H4 (cell line): ENCODE data around the gene RAD51B. TPM values are rescaled to one million over a fixed set of nuclear protein-coding genes. Genes with fewer than 3 reads are reported as not detected.
A peak's percentile ranks its signal among the peaks of the same experiment; 100 is the strongest.

Experiments
- DNase-seq: peaks from one replicate; pipeline ENCODE4 v3.0.0-alpha.2; 2015; ENCODE audit warnings: low spot score
- total RNA-seq: library from RNA; depleted of rRNA; stranded (reverse); fragments of >200 nt; shearing (Covaris generic); gene quantifications from 2 replicates; pipeline ENCODE4 v1.2.3, GENCODE V29; 2014

Gene RAD51B
- total RNA-seq, 1 experiment from 2014 or later = 11.2 TPM

DNA sequence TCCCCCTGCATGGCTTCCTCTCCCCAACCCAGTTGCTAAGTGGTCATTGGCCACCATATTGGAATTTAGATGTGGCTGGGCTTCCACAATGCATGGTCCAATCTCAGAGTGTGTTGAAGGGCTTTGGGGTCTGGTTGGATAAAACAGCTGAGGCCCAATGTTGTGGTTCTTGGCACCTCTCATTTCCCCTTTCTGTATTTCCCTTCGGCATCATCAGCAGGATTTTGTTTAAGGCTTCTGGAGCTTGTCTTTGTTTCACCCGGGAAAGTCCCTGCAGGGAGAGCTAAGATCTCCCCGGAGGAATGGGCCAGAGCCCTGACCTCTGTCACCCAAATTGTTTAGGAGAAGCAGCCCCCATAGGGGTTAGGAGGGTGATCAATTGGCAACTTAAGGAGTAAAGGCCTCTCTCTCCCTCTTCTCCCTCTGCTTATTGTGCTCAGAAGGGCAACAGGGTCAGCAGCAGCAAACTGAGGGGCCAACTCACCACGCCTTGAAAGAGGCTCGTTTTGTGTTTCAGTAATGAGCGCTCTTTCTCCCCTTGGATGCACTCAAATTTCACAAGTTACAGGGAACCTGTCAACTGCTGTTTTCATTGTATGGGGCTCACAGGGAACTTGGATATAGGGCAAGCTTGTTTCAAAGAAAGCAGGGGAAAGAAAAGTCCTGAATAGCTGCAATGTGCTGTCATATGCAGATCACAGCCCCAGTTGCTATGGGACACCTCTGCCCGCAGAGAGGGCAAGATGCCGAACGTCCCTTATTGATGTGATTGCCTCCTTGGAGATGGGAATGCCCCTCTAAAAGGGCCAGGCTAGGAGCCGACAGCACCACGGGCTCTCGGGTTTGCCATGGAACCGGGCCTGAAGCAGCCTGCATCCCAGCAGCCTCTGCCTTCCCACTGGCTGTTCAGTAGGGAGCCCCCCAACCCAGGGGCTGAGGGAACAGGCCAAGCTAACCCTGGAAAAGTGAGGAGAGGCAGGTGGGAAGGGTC lies 749.6 kb downstream of the RAD51B start:
- no peak for DNase-seq

DNA sequence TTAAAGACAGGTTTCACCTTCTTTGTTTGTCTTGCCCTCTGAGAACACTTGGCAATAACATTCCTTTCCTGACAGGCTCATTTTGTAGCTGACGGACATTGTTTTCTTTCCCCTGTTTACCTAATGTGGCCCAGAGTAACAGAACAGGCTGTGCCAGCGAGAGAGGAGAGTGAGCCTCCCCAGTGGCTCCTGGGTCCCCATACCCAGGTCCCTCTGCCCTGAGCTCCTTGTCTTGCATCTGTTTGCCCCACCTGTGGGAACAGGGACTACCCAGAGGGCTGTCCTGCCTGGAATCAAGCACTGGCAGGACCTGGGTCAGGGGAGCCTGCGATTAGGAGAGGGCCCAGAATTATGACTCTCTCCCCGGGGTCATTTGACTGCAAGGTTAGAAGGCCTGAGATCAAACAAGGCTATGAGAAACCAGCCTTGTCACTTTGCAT lies 750.4 kb downstream of the RAD51B start:
- DNase-seq = no peak

DNA sequence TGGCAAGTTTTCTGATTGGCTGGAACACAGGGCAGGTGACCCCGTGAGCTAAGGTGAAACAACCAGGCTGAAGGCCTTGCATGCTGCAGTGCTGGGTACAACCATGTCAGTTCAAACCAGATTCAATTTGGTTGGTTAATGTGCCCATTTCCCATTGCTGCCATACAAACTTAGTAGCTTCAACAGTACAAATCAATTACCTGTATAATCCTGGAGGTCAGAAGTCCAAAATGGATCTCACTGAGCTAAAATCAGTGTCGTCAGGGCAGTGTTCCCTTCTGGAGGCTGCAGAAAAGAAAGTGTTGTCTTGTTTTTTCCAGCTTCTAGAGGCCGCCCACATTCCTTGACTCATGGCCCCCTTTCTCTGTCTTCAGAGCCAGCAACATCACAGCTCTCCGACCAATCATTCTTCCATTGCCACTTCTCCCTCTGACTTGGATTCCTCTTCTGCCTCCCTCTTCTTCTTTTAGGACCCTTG lies 751.6 kb downstream of the RAD51B start:
- DNase-seq = no peak

DNA sequence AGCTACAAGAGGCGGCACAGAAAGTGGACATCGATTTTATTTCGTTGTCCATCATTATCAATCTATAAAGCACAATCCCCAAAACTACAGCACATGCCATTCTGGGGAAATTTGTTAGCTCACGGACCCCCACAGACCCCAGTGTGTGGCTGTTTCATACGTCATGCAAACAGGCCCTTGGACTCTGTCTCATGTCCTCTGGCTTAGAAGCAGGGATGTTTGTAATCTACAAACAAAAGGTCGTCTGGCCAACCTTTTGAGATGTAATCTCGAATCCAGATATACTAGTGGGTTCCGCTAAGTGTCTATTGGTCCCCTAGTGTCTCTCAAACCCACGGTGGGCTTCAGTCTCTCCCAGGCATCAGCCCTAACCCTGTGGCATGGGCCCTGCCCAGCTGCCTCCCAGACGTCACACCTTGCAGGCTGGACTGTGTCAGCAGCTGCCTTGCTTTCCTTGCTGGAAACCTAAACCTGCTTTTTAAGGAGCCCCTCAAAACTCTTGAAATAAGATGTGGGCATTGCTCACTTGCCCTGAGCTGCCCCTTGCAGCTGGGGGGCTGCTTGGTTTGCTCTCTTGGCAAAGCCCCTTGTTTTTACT lies 752.4 kb downstream of the RAD51B start:
- no peak for DNase-seq

DNA sequence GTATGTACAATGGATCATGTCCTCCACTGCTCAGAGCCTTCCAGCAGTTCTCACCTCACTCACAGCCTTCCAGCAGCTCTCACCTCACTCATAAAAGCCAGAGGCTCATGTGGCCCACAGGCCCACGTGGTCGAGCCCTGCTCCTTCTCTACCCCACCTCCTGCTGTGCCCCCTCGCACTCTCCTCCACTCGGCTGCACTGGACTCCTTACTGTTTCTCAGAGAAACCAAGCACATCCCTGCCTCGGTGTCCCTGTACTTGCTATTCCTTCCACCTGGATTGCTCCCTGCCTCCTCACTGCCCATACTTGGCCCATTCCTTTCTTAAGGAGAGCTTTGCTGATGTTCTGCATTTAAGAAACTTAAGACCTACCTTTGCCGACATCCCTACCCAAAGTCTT lies 753.5 kb downstream of the RAD51B start:
- DNase-seq = no peak

DNA sequence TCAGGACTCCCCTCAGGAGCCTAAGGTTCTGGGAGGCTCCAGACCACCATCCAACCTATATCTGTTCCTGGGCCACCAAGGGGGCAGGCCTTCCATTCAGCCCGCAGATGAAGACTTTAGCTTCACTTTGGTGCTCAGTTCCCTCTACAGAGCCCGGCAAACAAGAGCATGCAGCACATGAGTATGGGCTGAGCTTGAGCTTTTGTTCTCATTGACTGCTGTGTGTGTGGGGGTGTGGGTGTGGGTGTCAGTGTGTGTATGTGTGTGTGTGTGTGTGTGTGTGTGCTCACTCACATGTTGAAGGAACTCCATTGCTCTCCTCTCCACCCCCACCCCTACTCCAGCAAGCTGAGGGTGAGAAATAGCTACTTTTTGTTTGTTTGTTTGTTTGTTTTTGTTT lies 754.1 kb downstream of the RAD51B start:
- no peak for DNase-seq

DNA sequence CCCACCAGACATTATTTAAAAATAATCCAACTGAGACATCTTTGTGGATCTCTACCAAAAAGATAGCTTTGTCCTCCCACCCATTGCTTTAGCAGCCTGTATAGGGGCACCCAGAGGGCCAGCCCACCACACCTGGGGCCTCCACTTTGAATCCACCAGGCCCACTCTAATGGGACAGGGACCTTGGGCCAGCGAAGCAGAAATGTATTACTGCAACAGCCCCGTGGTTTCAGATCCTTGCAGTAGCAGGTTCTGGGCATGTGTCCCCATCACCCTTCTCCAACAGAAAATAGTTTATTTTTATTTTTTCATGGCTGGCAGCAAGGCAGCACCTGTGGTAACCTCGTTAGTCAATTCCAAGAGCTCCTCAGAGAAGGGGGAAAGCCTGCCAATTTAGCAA lies 754.9 kb downstream of the RAD51B start:
- DNase-seq = no peak

DNA sequence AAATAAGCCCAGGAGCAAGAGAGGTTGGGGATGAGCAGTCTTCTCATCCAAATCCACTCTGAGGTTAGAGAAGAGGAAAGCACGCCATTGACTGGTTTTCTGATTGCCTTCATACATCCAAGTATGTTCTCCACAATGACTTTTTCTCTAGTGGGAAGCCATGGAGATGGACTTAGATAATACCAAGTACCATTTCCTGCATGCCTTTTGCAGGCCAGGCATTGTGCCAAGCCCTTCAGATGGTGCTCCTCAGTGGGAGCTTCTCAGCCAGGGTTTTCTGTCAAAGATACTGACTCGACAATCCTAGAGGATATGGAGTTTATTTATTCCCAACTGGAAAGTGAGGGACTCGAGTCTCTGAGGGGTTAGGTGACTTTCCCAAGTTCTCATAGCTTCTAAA lies 755.3 kb downstream of the RAD51B start:
- DNase-seq = peak; percentile 31

DNA sequence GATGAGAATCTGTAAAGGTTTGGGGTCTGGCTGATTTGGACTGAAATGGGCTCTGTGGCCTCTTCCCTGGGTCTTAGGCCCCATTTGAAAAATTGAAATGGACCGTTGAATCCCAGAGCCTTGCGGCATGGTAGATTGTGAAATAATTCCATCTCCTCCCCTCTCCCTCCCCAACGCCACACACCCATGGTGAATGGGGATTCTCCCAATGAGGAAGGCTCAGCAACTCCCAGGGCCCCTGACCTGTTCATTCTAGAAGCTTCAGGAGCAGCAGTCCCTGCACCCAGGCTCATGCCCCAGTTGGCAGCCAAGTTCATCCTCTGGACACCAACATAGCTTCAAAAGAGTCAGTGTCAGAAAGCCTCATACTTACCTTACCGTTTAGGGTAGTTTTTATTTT lies 755.8 kb downstream of the RAD51B start:
- no peak for DNase-seq

DNA sequence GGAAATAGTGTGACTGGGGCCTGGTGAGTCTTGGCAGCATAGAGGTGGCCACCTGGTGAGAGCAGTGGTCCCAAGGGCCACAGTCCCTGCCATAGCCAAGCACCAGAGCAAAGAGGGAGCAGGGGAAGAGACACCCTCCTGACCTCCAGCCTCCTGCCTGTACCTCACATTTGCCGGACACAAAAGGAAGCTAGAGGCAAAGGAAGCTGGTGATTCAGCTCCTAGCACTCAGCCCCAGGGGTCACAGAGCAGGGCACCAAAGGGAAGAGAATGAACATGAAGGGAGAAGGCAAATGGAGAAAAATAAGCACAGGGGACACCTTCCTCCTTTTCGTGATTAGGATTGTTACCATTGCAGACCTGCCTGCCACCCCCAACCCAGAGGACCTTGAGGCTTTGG lies 756.5 kb downstream of the RAD51B start:
- DNase-seq = no peak

DNA sequence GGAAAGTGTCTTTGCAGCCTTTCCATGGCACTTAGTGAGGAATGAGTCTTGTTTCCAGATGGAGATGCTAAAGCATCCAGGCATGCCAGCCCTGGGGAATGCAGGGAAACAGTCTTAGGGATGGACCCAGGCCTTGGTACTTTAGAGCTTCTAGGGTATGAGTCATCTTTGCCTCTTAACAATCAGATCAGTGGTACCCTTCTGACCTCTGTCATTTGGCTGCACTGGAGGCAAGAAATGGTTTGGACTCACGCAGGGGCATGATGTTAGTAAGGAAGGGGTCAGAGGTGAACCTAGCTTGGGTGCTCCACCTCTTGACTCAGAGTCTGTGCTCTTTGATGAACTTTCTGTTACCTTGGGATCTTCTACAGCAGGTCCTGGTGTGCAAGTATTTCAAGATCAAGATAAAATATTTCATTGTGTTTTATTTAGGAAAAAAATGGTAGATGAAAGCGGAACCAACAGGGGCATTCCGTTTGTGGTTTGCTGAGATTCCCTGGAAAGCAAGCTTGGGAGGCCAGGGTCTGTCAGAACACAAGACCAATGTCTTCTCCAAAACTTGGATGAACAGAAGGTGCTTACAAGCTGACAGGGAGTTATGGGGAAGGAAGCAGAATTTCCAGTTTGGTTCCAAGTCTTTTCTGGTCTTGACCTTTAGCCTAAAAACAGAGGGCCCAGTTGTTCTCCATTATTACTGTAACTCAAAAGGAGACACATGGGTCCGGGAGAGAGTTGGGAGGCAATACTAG lies 757.1 kb downstream of the RAD51B start:
- peak; percentile 65 for DNase-seq

DNA sequence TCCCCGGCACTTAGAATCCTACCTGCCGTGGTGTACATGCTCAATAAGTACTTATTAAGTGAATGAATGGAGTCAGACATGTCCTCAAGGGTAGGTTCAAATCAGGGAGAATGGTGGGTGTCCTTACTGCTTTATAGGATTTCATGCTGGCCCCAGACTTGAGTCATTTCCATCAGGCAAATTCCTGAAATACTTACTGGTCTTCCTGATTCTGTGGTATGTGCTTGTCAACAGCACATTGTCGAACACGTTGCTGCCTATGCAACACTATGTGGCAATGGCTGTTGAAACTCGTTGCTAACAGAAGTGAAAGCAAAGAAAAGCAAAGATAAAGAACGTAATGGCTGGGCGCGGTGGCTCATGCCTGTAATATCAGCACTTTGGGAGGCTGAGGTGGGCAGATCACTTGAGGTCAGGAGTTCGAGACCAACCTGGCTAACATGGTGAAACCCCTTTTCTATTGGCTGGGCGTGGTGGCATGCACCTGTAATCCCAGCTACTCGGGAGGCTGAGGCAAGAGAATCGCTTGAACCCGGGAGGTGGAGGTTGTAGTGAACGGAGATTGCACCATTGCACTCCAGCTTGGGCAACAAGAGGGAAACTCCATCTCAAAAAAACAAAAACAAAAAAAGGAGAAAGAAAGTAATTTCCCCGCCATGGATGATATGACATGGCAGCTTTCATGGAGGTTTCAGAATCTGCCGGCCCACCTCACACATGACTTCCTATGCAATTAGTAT lies 758.4 kb downstream of the RAD51B start:
- peak; percentile 96 for DNase-seq

DNA sequence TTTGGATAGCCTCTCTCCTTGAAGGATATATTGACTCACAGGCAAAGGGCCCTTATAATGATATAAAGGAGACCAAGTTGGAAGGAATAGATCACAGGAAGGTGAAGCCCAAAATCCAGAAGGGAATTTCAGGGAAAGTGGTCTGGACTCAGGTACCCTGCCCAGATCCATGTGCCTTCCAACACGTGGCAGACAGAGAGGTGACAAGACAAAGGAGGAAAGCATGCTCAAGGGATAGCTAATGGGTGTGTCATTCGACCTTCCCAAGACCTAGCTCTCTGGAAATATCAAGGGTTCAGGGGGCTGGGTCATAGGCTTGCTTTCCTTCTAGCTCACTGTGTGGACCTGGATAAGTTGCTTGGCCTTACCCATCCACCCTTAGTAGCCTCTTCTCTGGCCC lies 759.0 kb downstream of the RAD51B start:
- DNase-seq = no peak

DNA sequence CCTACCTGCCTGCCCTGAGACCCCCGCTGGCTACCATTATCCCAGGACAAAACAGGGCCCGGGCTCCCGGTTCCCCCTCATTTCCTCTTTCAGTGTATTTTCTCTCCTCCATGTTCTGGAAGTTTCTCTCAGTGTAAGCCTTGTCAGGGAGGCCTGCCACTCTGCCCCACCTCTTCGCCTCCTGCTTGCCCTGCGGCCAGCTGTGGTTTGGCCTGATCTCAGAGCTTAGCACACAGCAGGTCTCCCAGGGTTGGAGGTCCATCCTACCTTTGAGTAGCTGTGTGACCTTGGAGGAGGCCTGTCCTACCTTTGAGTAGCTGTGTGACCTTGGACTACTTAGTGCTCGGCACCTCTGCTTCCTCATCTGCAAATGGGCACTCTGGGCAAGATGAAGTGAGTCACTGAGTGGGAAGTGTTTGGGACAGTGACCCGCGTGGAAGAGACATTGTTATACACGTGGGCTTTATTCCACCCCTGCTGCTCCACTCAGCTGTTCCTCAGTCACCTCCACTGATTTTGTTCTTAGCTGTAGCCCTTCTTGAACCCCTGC lies 760.6 kb downstream of the RAD51B start:
- DNase-seq = no peak

DNA sequence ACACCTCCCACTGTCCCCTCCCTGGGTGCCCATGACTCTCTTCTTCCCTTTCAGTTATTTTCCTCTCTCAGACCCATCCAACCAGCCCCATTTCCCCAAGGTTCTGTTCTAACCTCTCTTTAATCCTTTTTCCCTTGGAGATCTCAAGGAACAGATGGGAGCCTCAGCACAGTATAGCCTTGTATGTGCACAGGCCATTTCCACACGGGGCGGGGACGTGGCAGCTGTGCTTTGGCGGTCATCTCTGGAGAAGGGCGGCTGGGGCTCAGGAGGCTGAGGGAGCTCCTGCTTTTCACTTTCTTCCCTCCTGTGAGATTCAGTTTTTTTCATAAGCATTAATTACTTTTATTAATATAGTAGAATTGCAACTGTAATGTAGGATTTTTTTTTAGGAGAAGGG lies 761.1 kb downstream of the RAD51B start:
- DNase-seq = no peak

DNA sequence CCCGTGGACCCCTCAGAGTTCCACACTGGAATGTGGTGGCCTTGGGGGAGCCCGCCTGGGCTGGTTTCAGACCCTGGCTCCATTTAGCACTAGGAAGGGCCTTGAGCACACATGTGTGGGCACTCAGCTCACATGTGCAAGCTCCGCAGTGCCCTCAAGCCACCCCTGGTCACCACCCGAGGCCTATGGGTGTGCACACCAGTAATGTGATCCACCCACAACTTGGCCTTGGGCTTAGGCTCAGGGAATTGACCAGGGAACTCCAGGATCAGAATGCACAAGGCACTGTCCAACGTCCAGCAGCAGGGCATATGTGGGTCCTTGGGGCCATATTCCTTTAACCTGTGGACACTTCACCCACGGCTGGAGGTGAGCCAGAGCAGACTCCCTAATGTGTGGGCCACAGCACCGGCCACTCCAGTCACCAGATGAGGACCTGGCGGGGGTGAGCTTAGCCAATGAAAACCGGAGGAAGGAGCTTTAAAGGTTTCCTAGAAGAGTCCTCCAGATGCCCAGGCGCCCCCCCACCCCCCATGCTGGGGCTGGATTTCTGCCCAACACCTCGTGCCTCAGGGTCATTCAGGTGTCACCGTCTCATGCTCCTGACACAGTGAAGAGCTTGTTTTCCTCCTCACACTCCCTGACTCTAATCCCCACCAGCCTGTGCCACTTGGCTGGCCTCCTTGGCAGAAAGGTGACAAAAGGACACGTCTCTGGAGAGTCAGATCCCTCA lies 764.1 kb downstream of the RAD51B start:
- no peak for DNase-seq

DNA sequence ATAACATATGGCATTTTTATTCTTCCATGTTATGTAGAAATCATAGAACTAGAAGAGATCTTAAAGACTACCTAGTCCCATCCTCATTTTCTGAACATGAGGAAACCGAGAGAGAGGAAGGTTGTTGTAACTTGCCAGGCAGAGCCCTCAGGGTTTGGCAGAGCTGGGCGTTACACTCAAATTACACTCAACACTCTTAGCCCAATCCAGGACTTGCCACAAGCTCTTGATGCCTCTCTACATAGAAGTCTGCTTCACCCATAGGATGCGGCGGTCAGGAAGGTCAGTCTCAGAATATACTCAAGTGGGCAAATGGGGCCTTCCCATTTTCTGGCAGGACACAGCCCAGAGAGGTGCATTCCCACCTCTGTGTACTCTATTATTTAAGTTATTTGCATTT lies 765.2 kb downstream of the RAD51B start:
- no peak for DNase-seq

DNA sequence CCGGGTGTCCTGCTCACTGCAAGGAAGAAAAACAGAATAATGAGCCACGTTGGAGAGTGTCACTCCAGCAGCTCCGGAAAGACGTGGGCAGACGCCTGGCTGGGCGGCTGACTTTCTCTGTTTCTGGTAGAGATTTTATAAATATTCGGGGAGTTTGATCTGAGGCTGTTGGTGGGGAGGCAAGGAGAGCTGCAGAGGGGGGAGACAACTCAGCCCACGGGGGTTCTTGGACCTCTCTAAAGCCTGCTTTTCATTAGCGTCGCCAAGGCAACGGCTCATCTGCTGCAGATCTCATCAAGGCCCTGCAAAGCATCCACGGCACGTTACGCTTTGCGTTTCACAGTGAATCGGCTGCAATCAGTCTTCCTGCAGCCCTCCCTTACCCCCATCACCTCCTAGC lies 766.1 kb downstream of the RAD51B start:
- DNase-seq = no peak

DNA sequence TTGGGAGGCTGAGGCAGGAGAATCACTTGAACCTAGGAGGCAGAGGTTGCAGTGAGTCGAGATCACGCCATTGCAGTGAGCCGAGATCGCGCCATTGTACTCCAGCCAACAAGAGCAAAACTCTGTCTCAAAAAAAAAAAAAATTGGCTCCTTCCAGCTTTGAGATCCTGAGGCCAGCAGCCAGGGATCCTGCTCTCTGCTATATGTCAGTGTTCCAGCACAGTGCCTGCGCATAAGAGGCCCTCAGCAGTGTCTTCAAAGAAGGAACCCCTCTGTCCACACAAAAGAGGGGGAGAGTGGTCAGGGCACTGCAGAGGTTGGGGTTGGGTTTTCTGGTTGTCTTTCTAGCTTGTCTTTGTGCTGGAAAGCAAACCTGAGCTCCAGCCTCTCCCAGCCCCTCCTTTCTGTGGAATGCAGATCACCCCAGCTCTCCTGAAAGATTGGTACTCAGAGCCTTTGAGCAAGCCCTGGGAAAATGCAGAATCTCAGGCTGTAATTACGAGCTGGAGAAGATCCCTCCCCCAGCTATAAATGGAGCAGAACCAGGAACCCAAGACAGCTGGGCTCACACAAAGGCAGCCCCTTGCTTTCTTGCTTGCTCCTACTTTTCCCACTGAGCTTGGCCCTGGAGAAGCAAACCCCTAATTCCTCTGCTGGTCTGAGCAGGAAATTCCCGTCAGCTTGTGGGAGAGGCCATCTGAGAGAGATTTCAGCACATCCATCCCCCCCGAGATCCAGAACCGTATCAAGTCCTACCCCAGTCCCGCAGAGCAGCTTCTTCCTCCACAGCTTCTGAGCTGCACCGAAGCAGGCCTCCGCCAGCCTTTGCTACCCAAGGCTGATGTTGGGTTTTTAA lies 767.5 kb downstream of the RAD51B start:
- no peak for DNase-seq

DNA sequence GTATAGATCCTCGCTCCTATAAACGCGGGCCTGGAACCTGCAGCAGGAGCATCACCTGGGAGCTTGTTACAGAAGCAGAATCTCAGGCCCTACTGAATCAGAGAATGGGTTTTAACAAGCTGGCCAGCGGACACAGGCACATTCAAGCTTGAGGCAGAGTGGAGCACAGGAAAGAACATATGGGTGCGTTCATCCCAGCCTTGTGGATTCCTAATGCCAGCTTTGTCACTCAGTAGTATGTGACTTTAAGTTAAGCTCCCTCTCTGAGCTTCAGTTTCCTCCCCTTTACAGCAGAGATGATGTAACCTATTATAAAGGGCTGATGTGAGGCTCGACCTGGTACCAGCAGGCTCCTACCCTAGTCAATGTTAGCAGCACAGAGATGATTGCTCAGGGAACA lies 768.4 kb downstream of the RAD51B start:
- no peak for DNase-seq
